ENCODE data around the gene BHLHE41.

BHLHE41 gene

DNA sequence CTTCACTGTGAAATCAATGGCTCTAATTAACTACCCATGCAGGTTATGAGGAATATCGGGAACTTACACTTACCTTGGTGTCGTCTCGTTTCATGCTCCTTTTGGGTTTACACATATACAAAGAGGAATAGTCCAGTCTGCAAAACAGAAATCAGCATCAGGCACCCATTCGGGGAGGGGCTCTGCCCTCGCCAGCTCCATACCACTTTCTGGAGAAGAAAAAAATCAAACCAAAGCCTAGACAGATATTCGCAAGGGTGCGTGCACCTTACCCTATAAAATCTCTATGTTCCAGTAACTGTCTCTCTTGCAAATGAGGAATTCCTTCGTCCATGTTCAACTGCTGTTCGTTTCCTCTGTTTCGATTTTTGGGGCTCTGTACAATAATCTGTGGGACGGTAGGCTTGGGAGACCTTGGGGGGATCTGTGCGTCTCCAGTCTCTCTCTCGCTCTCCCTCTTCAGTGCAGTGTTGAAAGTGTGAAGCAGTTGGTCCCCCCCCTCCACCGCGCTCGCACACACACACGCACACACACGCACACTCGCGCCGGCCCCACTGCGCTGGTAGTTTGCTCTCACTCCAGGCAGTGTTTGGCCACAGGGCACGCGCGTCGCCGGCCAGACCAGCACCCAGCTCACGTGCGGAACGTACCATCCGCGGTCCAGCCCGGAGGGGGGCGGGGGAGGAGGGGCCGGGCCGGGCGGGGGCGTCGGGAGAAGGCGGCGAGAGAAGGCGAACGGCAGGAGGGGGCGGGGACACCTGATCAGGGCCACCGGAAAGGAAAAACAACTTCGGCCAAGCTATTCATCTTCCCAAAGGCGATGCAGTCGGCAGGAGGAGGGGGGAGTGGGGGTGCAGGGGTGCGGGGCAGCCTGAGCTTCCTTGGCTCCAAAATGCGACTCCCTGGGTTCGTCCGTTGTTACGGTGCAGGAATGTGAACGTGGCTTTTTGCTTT, at the start of gene BHLHE41:
Gene BHLHE41, minus strand, starts transcription at position 592 of the 954 bp plus-strand sequence. Its CDS starts 258 bp downstream, at position 334.
- DNase-seq (ENCODE audit: low read depth in 2 of 2): no peak

DNA sequence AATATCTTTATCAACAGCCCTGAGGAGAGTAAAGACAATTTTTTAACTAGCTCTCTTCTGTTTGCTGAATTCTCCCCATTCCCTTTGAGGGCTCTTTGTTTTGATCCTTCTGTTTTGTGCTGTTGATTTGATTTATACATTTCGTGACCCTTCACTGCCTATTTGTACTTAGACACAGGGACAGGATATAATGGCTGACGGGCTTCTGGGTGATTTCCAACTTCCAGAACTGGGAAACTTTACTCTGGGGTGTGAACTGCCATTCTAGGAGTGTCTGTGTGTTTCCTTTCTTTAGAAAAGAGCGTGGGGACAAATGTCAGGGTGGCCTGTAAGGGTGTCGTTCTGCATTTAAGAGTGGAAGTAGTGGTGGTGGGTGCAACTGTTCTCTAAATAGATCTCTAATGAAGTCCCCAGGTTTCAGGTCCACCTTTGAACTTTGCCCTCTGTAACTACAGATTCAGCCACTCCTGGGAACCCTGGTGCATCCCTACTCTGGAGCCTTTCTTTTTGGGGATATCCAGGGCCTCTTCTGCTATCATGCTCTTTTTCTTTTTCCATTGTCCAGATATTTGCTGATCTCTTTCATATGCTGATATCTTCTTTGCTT, 48.2 kb upstream of the BHLHE41 start:
- DNase-seq (ENCODE audit: low read depth in 2 of 2): no peak

DNA sequence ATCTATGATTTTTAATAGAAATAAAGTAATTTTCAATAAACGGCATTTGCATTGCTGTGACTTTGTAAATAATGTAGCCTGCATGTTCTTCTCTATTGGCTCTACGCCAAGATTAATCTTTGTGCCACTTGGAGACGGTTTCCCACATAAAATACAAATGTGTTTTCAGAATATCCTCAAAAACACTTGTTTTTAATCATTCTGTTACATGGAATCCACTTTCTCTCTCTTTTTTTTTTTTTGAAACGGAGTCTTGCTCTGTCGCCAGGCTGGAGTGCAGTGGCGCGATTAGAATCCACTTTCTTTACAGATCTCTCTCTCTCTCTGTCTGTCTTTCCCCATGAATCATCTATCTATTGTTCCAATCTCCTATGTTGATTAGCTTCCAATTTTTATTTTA, 47.7 kb upstream of the BHLHE41 start:
- DNase-seq (ENCODE audit: low read depth in 2 of 2): no peak

DNA sequence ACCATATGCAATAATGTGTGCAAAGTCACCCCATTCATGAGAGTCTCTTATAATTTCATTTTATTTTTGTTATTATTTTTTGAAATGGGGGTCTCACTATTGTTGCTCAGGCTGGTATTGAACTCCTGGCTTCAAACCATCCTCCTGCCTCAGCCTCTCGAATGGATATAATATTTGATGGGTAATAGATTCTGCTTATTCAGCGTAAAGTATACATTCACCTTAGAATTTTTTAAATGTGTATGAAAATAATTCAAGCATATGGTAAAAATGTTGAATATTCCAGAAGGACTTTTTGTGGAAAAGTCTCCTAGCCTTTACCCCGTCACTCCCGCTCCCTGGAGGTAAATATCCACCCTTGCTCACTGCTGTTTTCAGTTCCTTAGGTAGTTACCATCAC, 47.2 kb upstream of the BHLHE41 start:
- DNase-seq (ENCODE audit: low read depth in 2 of 2): no peak

DNA sequence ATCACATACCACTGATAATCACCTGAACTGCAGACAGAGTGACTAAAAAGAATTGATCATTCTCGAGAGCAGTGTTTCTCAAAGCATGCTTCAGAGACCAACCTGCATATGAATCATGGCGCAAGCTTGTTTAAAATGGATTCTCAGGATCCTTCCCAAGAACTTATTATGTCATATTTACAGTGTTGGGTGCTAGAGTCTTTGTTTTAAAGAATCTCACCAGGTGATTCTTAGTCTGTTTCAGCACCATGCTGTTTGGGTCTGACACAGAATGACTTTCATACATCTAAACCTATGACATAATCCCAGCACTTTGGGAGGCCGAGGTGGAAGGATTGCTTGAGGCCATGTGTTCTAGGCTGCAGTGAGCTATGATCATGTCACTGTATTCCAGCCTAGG, 39.3 kb upstream of the BHLHE41 start:
- DNase-seq (ENCODE audit: low read depth in 2 of 2): no peak

DNA sequence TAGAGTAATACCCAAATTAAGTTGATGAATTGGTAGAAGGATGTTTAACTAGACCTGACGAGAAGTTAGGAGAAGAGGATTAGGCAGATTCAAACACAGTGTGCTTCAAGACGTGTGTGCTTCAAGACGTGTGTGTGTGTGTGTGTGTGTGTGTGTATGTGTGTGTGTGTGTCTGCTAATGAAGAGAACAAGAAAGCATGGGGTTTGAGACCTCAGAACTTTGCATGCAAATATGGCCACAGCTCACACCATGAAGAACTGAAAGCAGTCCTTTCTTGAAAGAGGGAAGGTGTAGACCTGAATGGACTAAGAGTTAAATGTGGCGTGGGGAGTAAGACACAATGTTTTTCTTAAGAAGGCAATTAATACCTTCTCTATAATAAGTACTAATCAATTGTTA, 38.1 kb upstream of the BHLHE41 start:
- no peak for DNase-seq (ENCODE audit: low read depth in 2 of 2)

DNA sequence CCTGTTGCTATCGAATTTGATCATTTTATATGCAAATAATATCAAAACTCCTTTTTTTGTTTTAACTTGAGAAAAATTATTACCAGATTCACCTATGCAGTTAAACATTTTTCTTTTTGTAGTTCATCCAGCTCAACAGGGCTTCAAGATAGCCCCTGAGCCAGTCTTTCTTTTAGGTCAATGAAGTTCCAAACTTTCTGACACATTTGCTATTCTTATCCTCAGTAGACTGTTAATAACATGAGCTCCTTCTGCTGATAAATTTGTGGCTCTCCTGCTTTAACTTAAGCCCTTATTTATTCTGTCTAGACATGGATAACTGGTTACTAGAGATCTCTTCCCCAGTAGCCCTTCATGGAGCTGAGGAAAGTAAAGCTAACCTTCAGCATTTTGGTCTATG, 37.3 kb upstream of the BHLHE41 start:
- no peak for DNase-seq (ENCODE audit: low read depth in 2 of 2)

DNA sequence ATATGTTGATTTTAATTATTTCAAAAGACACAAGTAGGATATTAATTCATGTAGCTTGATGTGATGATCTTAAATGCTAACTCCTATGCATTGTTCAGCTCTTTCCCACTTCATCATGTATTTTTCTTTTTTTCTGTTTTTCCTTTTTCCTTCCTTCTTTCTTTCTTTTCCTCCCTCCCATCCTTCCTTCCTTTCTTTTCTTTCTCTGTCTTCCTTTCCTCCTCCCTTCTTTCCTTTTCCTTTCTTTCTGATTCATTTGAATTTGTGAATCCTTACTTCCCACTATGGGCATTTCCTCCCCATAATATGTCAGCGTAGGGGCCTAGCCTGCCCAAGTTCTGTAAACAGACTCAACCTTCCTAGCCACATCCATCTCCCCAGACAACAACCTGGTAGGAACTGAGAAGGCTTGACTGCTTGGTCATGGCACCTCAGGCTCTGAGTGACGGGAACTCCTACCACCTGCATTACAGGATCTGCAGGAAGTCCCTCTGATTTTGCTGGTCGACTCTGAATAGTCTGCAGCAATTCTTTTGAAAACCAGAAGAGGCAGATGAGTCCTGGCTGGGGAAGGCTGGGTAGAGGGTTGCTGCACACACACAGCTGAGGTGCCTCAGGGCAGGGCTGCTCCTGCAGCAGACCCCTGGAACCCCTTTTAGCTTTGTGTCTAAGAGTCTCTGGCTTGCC, 33.4 kb upstream of the BHLHE41 start:
- DNase-seq (ENCODE audit: low read depth in 2 of 2): no peak

DNA sequence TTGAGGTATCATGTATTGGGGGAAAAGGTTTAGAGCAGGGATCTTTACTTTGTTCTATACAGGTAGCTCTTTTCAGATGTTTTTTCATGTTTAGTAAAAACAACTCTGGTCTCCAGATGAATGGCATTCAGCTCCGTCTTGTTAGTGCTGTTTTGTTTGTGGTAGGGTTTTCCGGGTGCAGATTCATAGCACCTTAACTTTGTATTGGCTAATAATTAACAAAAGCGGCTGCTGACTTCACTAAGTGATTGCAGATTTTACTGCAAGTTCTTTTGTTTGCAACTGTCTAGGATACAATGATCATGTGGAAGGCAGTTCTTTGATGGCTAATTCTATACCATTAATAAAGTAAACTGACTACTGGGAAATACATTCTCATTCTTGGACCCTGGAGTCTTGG, 32.2 kb upstream of the BHLHE41 start:
- DNase-seq (ENCODE audit: low read depth in 2 of 2): no peak

DNA sequence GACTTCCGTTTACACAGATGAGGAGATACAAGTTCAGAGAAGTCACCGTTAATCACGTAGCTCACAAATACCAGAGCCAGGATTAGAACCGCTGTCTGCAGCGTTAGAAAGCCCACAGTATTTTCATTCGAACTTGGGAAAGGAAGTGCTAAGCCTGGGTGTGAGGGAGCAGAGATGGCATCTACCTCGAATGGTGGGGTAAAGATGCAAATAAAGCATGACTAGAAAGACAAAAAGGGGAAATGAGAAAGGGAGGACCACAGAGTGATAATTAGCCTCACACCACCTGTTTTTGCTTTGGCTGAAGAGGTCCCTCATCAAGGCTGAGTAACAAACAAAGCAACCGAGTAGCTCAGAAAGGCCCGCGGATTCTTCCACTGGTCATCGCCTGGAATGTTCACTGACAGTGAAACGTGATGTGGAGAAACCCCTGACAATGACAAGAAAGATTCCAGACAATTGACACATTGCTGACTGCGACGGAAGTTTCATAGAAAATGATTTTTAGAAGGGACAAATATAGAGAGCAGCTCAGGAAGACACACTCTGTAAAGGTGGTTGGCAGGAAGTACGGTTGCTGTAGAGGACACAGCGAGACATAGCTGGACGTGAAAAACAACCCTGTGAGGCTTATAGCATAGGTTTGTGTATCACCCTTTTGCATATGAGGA, 31.5 kb upstream of the BHLHE41 start:
- no peak for DNase-seq (ENCODE audit: low read depth in 2 of 2)

DNA sequence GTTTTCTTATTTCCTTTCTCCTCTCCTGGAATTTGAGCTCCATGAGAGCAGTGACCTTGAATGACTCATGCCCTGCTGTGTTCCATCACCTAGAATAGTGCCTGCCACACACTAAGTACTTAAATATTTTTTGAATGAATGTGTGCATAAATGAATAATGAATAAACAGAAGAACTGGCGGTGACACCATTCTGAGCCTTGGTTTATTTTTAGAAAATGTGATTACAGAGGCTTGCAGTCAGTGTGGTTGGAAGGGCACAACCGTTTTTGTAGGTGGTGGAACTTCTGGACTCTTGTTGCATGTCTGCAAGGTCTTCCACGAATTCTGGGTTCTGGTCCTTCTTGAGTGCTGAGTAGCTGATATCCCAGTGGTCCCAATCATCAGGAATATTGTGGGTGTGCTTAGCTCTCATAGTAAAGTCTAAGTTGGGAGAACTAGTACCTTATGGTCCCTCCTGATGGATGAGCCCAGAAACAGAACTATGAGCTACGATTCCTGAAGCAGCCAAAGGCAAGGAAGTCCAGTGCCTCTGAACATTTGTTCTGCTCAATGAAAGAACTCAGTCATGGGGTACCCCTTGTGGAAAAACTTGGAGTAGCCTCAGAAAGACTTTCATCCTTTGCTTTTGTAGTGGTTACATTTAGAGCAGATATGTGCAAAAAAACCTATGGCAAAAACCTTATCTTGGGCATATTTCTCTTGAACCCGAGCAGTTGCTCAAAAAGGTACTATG, 28.8 kb upstream of the BHLHE41 start:
- DNase-seq (ENCODE audit: low read depth in 2 of 2): no peak

DNA sequence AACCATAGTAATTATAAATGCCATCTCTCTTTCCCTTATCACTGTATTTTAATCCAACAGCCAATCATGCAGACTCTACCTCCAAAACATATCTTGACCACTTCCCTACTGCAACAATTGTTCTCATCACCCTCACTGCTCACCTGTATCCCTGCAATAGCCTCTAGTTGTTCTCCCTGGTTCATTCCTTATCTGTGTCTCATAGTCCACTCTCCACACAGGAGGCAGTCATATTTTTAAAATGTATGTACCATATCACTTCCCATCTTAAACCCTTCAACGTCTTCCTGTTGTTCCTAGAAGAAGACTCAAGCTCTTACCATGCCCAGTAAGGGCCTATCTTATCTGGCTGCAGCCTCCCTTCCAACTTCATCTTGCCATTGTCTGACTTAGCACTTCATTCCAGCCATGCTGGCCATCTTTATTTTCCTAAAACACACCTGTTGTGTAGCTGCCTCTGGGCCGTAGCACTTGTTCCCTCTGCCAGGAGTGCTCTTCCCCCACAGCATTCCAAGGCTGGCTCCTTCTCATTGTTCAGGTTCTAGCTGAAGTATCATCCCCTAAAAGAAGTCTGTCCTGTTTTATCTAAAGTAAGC, 27.8 kb upstream of the BHLHE41 start:
- no peak for DNase-seq (ENCODE audit: low read depth in 2 of 2)

DNA sequence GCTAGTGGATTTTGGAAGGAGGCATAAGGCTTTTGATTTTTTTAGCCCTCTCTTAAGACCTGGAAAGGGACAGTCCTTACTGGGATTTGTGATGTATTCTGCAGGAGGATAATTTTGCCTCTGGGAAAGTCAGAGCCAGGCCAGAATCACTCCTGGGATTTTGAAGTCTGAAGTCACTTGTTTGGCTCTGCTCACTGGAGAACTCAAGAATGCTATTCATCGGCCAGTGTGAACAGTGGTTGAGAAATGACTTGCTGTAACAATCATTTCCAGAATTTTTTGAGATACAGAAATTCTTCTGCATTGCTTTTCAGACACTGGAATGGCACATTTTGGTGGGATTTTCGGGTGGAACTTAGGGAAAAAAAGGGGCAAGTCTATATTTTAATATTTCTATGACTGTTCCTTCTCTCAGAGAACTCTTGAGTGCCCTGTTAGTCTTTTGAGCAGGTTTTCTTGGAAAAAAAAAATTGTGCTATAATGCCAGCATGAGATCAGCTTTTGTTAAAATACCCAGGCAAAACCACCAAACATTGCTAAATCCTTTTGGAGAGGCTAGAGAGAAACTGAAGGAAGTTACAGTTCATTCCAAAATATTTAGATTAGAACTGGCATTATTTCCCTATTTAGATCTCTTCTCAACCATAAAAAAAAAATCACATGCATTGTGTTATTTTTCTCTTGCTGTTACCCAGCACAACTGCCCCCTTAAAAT, 26.1 kb upstream of the BHLHE41 start:
- no peak for DNase-seq (ENCODE audit: low read depth in 2 of 2)

DNA sequence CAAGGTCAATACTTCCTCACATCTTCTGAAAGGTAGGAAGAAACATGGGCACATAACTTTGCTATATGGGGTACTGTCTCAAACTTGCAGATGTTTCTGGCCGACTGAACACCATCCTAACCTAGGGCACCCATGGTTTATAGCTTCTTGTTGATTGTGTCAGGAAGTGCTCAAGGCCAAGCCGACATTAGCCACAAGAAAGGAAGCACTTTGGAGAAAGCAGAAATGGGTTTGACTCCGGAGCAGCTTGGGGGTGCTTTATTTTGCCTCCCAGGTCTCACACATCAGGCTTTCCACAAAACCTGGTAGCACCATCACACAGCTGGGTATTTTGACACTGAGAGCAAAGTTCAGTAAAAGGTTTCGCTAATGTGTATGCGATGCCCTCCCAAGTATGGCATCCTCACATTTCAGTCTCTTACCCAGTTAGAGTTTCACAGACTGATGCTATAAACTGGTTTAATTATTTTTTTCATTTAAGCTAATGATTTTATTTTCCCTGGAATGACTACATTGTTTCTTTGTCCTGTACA, 25.2 kb upstream of the BHLHE41 start:
- no peak for DNase-seq (ENCODE audit: low read depth in 2 of 2)

DNA sequence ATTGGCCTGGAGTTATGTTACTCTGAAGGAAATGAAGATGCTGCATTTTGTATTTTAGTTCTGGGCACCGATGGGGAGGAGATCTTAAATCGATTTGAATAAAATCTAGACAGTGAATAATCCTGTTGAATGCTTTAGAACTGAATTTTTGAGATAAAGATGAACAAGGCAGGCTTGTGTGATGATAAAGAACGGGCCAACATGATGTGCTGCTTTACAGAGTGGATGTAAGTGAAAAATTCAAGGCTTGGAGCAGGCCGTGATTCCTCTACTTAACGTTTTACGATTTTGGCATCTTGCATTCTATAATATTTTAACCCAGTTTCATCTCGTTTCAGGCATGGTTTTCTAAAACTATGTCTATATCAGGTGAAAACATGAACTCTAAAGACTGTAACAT, 23.5 kb upstream of the BHLHE41 start:
- no peak for DNase-seq (ENCODE audit: low read depth in 2 of 2)

DNA sequence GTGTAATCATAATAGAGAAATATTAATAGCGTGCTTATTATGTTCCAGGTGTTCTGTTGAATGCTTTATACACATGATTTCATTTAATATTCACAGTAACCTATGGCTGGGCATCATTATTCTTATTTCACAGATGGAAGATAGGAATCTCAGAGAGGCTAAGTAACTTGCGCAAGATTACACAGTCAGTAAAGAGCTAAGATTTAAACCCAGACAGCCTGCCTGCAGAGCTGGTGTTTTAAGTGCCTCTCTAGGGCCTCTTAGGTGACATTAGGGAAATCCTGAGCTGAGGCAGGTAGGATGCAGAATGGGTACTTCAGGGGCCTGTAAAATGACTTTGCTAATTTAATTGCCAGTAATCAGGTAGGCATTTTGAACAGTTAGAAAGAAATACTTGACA, 18.5 kb upstream of the BHLHE41 start:
- DNase-seq (ENCODE audit: low read depth in 2 of 2): no peak

DNA sequence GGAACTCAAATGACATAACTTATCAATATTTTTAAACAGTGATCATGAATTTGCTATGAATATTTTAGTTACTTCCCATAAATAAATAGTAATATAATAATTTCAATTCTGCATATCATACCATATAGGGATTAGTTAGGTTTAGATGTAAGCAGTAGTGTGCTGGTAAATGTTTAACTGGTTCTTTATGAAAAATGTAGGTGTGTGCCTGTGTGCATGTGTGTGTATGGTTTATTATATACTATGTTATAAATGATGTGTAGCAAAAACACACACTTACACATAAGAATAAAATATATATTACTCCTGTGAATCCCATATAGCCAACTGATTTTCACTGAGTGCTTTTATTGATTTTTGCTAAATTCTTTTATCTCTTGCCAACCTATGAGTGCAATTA, 14.0 kb upstream of the BHLHE41 start:
- DNase-seq (ENCODE audit: low read depth in 2 of 2): no peak

DNA sequence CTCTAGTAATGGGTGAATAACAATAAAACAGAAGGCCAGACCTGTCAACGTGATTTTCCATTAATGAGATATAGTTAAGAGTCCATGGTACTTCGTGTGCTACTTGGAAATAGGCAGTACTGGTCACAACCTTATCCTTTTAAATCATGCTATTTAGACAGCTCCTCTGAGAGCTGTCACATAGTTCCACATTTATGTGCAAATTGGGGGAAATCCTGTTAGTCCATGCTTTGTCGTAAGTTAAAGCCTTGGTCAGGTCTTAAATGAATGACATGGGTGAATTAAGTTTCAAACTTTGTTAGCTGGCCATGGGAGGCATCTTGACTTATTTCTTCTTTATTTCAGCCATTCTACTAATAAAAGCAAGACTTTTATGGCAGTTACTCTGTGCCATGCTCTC, 11.9 kb upstream of the BHLHE41 start:
- DNase-seq (ENCODE audit: low read depth in 2 of 2): no peak

DNA sequence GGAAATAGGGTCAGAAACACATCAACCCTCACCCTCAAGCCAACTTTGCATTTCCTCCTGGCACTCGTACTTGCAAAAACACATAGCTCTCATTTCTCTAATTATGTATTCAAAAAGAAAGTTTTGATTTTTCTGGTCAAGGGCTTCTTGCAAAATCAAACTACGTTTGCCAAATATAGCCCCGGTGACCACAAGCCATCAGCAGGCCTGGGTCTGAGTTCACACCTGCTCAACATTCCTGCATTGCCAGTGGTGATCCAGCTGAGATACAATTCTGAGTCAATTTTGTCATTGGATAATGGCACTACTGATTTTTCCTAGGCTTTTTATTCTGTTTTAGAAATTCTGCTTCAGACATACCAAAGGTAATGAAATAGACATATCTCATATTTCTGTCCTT, 10.7 kb upstream of the BHLHE41 start:
- no peak for DNase-seq (ENCODE audit: low read depth in 2 of 2)

DNA sequence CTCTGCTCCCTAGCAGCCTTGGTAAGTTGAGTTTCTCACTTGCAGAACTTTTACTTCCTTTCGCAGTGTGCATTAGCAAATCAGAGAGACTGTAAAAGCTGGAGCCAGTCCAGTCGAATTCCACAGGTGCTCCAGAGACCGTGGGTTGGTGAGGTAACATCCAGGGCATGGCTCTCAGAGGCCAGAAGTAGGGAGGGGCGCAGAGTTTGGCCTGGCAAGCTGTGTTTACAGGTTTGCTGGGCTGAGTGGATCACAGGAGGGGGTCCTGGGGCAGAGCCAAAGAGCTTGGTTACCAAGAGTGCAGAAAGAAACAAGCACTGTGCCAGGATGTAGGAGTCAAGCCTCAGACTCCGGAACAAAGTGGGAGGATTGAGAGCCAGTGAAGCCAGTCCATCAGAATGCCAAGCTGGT, 10.2 kb upstream of the BHLHE41 start:
- DNase-seq (ENCODE audit: low read depth in 2 of 2): no peak
